ENCODE data around the gene MIX23.

- no peak for TF ChIP-seq CTCF (IDR thresholded peaks at IDR 0.05)
- no peak for TF ChIP-seq POLR2A (IDR thresholded peaks at IDR 0.05)
Observed at GRCh38 chr3:122377975-122378374, 5.1 kb downstream of the MIX23 start.
